K562 (cell line): Measurements from ENCODE around the gene MMS22L. TPM values are rescaled to one million over a fixed set of nuclear protein-coding genes. Genes with fewer than 3 reads are reported as not detected.

Source experiments
- FOXP1 ChIP-seq: sonication (generic); formaldehyde crosslinking; IDR thresholded peaks from 2 replicates; pipeline ENCODE4 v1.8.0; 2022; ENCODE audit warnings: mild to moderate bottlenecking, missing genetic modification reagents
- HDAC3 ChIP-seq: fragments of 450-650 bp; IDR thresholded peaks from 2 replicates; pipeline ENCODE4 v1.6.1; 2018; ENCODE audit warnings: borderline replicate concordance, mild to moderate bottlenecking, moderate library complexity; ENCODE audit not compliant: partially characterized antibody
- L3MBTL2 ChIP-seq: fragments of 450-650 bp; IDR thresholded peaks from 2 replicates; pipeline ENCODE4 v1.6.1; 2016; ENCODE audit warnings: mild to moderate bottlenecking, moderate library complexity
- MAFK ChIP-seq: IDR thresholded peaks from 2 replicates; pipeline ENCODE4 v1.6.1; 2011; ENCODE audit warnings: low read length, improper control_type of control experiment
- MAZ ChIP-seq, 2 experiments: fragments of 450-650 bp in 1 of 2; sonication (generic) in 1 of 2; formaldehyde crosslinking; IDR thresholded peaks in 1 of 2; conservative IDR thresholded peaks in 1 of 2; 2 replicates each; pipeline versions ENCODE4 v1.4.0 to v1.5.0; 2020; ENCODE audit warnings: mild to moderate bottlenecking in 1 of 2, missing genetic modification reagents in 1 of 2
- MTA2 ChIP-seq: fragments of 450-650 bp; IDR thresholded peaks from 2 replicates; pipeline ENCODE4 v1.6.1; 2016; ENCODE audit warnings: low read depth
- POLR2A ChIP-seq: fragments of 450-650 bp; conservative IDR thresholded peaks from 2 replicates; pipeline ENCODE4 v1.6.1; 2016
- POLR2B ChIP-seq: fragments of 450-650 bp; IDR thresholded peaks from 2 replicates; pipeline ENCODE4 v1.6.1; 2018; ENCODE audit warnings: low read depth; ENCODE audit not compliant: partially characterized antibody
- SMAD4 ChIP-seq: fragments of 250-450 bp; sonication (Bioruptor Pico); conservative IDR thresholded peaks from 2 replicates; pipeline ENCODE4 v1.8.0; 2021; ENCODE audit warnings: inconsistent platforms, mild to moderate bottlenecking, moderate library complexity
- TBL1XR1 ChIP-seq, 2 experiments: IDR thresholded peaks; 2 replicates each; pipeline ENCODE4 v1.6.1; 2012; ENCODE audit warnings: improper control_type of control experiment in 2 of 2, low read length in 2 of 2, mild to moderate bottlenecking in 1 of 2
- TEAD4 ChIP-seq, 2 experiments: sonication (generic) in 1 of 2; formaldehyde crosslinking in 1 of 2; IDR thresholded peaks; 2 replicates each; pipeline versions ENCODE4 v1.6.1 to v1.8.0; 2012 to 2022; ENCODE audit warnings: borderline replicate concordance in 1 of 2, inconsistent platforms in 1 of 2, low read length in 1 of 2, mild to moderate bottlenecking in 1 of 2, missing genetic modification reagents in 1 of 2
- TGIF2 ChIP-seq: sonication (generic); formaldehyde crosslinking; IDR thresholded peaks from 2 replicates; pipeline ENCODE4 v1.8.1; 2022; ENCODE audit warnings: mild to moderate bottlenecking, missing genetic modification reagents, moderate library complexity
- TRIM28 ChIP-seq: fragments of 450-650 bp; IDR thresholded peaks from 2 replicates; pipeline ENCODE4 v1.6.1; 2017
- ZNF146 ChIP-seq: IDR thresholded peaks from one replicate; pipeline ENCODE4 v1.6.1; 2018; ENCODE audit warnings: missing compliant biosample characterization; ENCODE audit not compliant: unreplicated experiment
- ZNF589 ChIP-seq: fragments of 200-800 bp; sonication (Bioruptor generic); IDR thresholded peaks from 2 replicates; pipeline ENCODE4 v1.6.1; 2016; ENCODE audit warnings: low read depth, missing genetic modification characterization, missing compliant biosample characterization
- polyA plus RNA-seq, 8 experiments: library from polyadenylated mRNA; depleted of rRNA in 4 of 8; stranded (reverse) in 5 of 8; unstranded in 3 of 8; fragments of >200 nt; fragmentation: Nextera tagmentation in 2 of 8; fragmentation: Illumina TruSeq in 1 of 8; extraction: Ambion mirVana in 2 of 8; extraction: Trizol in 1 of 8; gene quantifications; 2 replicates each; pipeline versions ENCODE4 v1.2.1 to v1.2.3, GENCODE V29; 2011 to 2014; ENCODE audit warnings: inconsistent platforms in 1 of 8, missing spikeins in 1 of 8
- total RNA-seq, 7 experiments: library from RNA; depleted of rRNA in 6 of 7; stranded (reverse); fragments of >200 nt in 6 of 7; fragmentation: Illumina TruSeq in 2 of 7; extraction: Trizol in 2 of 7; gene quantifications; 2 replicates each; pipeline versions ENCODE4 v1.2.1 to v1.2.3, GENCODE V29; 2011 to 2021; ENCODE audit warnings: low replicate concordance in 1 of 7
- TF ChIP-seq, protein P1 (sequence below): sonication (generic); formaldehyde crosslinking; IDR thresholded peaks from 2 replicates; pipeline ENCODE4 v1.8.1; 2023; ENCODE audit warnings: mild to moderate bottlenecking, missing genetic modification reagents
- TF ChIP-seq, protein P2 (sequence below): sonication (generic); formaldehyde crosslinking; IDR thresholded peaks from 2 replicates; pipeline ENCODE4 v1.8.0; 2022; ENCODE audit warnings: mild to moderate bottlenecking, low read depth, missing genetic modification reagents
- TF ChIP-seq, protein P3 (sequence below): fragments of 450-650 bp; formaldehyde crosslinking; IDR thresholded peaks from 2 replicates; pipeline ENCODE4 v1.4.0; 2020; ENCODE audit warnings: mild to moderate bottlenecking, moderate library complexity
- TF ChIP-seq, protein P4 (sequence below), 2 experiments: fragments of 450-650 bp in 1 of 2; sonication (generic) in 1 of 2; formaldehyde crosslinking in 1 of 2; IDR thresholded peaks in 1 of 2; conservative IDR thresholded peaks in 1 of 2; 2 replicates each; pipeline versions ENCODE4 v1.6.1 to v1.8.1; 2016 to 2023; ENCODE audit warnings: mild to moderate bottlenecking in 2 of 2, moderate library complexity in 2 of 2, inconsistent platforms in 1 of 2, missing genetic modification reagents in 1 of 2
- TF ChIP-seq, protein P5 (sequence below): fragments of 450-650 bp; formaldehyde crosslinking; IDR thresholded peaks from 2 replicates; pipeline ENCODE4 v1.4.0; 2020; ENCODE audit warnings: mild to moderate bottlenecking

MMS22L gene
- total and polyA plus RNA-seq, 9 of the 15 experiments (the other 6 are each of a cell fraction or from before 2014, with no cell fraction given), result 13.0 to 59.5 (median 26.9) TPM

DNA sequence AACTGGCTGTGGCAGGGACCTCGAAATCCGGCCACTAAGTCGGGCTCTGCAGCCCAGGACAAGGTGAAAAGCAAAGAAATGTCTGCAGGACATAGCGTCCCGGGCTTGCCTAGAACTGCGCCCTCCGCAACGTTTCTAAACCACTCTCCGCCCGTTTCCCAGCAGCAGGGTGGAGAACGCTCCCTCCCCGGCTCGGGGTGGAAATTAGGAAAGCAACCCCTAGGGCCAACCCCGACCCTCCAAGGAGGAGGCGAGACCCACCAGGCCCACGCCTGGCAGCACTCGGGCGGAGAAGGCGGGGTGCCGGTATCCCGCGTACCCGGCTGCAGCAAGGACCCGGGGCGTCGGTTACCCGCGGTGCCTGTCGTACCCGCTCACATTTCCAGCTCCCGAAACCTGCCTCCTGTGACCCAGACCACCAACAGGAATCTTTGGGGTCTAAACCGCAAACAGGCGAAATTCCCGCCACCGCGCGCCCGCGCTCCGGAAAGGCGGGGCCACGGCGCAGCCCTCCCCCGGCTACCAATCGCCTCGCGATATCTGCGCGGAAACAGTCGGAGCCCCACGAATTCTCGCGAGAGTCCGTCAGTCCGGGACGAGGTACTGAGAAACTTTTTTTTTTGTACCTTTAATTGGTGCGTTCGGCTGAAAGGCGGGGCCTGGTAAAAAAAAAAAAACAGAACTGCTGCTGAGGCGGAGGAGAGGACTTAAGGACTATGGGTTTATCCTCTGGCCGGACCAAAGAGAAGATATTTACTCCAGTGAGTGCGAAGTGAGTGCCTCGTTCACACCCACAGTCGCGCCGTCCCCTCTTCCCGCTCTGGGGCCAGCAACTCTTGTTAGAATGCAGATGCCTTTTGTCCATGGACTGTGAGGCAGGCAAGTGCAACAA is at the start of gene MMS22L (continued):
- TF ChIP-seq, protein P1, sequence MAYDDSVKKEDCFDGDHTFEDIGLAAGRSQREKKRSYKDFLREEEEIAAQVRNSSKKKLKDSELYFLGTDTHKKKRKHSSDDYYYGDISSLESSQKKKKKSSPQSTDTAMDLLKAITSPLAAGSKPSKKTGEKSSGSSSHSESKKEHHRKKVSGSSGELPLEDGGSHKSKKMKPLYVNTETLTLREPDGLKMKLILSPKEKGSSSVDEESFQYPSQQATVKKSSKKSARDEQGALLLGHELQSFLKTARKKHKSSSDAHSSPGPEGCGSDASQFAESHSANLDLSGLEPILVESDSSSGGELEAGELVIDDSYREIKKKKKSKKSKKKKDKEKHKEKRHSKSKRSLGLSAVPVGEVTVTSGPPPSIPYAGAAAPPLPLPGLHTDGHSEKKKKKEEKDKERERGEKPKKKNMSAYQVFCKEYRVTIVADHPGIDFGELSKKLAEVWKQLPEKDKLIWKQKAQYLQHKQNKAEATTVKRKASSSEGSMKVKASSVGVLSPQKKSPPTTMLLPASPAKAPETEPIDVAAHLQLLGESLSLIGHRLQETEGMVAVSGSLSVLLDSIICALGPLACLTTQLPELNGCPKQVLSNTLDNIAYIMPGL (CRISPR knock-in tag), result no peak
- TF ChIP-seq MTA2, result no peak
- TF ChIP-seq TBL1XR1 (IDR thresholded peaks at IDR 0.05; ENCODE audit: low read length in 2 of 2), result no peak
- TF ChIP-seq, protein P2, sequence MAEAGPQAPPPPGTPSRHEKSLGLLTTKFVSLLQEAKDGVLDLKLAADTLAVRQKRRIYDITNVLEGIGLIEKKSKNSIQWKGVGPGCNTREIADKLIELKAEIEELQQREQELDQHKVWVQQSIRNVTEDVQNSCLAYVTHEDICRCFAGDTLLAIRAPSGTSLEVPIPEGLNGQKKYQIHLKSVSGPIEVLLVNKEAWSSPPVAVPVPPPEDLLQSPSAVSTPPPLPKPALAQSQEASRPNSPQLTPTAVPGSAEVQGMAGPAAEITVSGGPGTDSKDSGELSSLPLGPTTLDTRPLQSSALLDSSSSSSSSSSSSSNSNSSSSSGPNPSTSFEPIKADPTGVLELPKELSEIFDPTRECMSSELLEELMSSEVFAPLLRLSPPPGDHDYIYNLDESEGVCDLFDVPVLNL (CRISPR knock-in tag), result peak; percentile 90
- TF ChIP-seq, protein P3, sequence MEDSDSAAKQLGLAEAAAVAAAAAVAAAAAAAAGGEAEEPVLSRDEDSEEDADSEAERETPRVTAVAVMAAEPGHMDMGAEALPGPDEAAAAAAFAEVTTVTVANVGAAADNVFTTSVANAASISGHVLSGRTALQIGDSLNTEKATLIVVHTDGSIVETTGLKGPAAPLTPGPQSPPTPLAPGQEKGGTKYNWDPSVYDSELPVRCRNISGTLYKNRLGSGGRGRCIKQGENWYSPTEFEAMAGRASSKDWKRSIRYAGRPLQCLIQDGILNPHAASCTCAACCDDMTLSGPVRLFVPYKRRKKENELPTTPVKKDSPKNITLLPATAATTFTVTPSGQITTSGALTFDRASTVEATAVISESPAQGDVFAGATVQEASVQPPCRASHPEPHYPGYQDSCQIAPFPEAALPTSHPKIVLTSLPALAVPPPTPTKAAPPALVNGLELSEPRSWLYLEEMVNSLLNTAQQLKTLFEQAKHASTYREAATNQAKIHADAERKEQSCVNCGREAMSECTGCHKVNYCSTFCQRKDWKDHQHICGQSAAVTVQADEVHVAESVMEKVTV (CRISPR knock-in tag), result no peak
- TF ChIP-seq HDAC3, result peak; percentile 49
- TF ChIP-seq, protein P4, sequence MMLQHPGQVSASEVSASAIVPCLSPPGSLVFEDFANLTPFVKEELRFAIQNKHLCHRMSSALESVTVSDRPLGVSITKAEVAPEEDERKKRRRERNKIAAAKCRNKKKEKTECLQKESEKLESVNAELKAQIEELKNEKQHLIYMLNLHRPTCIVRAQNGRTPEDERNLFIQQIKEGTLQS (IDR thresholded peaks at IDR 0.05), result no peak
- TF ChIP-seq, protein P4 (CRISPR knock-in tag; conservative IDR thresholded peaks at IDR 0.05), result peak; percentile 55; the same call in 1 of the 2 replicates
- peak; percentile 60 to 75 for TF ChIP-seq MAZ (CRISPR knock-in tag; conservative IDR thresholded peaks at IDR 0.05 in 1 of 2, IDR thresholded peaks at IDR 0.05 in 1 of 2)
- TF ChIP-seq POLR2B, result peak; percentile 54
- peak; percentile 39 for TF ChIP-seq TEAD4 (IDR thresholded peaks at IDR 0.05; ENCODE audit: low read length)
- no peak for TF ChIP-seq TEAD4 (CRISPR knock-in tag; IDR thresholded peaks at IDR 0.05; ENCODE audit: borderline replicate concordance)
- TF ChIP-seq MAFK, result no peak
- peak; percentile 83 for TF ChIP-seq L3MBTL2
- TF ChIP-seq TGIF2, result 0 out of 2 replicates have a peak, but pooled peaks have one; percentile 31
- peak; percentile 84; the same call in 1 of the 2 replicates for TF ChIP-seq FOXP1
- TF ChIP-seq TRIM28, result no peak
- TF ChIP-seq ZNF589 (CRISPR knock-in tag), result no peak
- TF ChIP-seq ZNF146 (CRISPR knock-in tag), result no peak
- TF ChIP-seq SMAD4, result 0 out of 2 replicates have a peak, but pooled peaks have one; percentile 44
- TF ChIP-seq POLR2A, result peak; percentile 80
- TF ChIP-seq, protein P5, sequence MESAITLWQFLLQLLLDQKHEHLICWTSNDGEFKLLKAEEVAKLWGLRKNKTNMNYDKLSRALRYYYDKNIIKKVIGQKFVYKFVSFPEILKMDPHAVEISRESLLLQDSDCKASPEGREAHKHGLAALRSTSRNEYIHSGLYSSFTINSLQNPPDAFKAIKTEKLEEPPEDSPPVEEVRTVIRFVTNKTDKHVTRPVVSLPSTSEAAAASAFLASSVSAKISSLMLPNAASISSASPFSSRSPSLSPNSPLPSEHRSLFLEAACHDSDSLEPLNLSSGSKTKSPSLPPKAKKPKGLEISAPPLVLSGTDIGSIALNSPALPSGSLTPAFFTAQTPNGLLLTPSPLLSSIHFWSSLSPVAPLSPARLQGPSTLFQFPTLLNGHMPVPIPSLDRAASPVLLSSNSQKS (CRISPR knock-in tag), result no peak
